NCI-H345 (cell line): ENCODE data around the gene ALKBH3.

Experiments
- DNase-seq: peaks from one replicate; lab custom pipeline; 2025; lab: John Stamatoyannopoulos, UW

ALKBH3 gene

GRCh38 chr11:43895601-43896000 is 15.0 kb downstream of the ALKBH3 start:
- DNase-seq, result no peak

GRCh38 chr11:43898574-43898973 is 17.9 kb downstream of the ALKBH3 start:
- no peak for DNase-seq

- DNase-seq, result no peak
Measured at GRCh38 chr11:43899094-43899493, 18.5 kb downstream of the ALKBH3 start.

GRCh38 chr11:43901551-43901950 is 20.9 kb downstream of the ALKBH3 start:
- DNase-seq, result no peak

- DNase-seq, result no peak
Measured at GRCh38 chr11:43903078-43903477, 22.4 kb downstream of the ALKBH3 start.

- no peak for DNase-seq
Measured at GRCh38 chr11:43903969-43904368, 23.3 kb downstream of the ALKBH3 start.

GRCh38 chr11:43904742-43905535 is 24.3 kb downstream of the ALKBH3 start:
- DNase-seq, result no peak

- DNase-seq, result no peak
Measured at GRCh38 chr11:43905813-43906241, 25.2 kb downstream of the ALKBH3 start.

GRCh38 chr11:43907028-43907975 is 26.7 kb downstream of the ALKBH3 start:
- DNase-seq, result no peak

GRCh38 chr11:43908191-43908590 is 27.6 kb downstream of the ALKBH3 start:
- no peak for DNase-seq

GRCh38 chr11:43908683-43909082 is 28.1 kb downstream of the ALKBH3 start:
- no peak for DNase-seq

- DNase-seq, result no peak
Measured at GRCh38 chr11:43913829-43914380, 33.3 kb downstream of the ALKBH3 start.

GRCh38 chr11:43914466-43914865 is 33.8 kb downstream of the ALKBH3 start:
- no peak for DNase-seq

- DNase-seq, result no peak
Measured at GRCh38 chr11:43916621-43917020, 36.0 kb downstream of the ALKBH3 start.

GRCh38 chr11:43917851-43918250 is 37.2 kb downstream of the ALKBH3 start:
- DNase-seq, result no peak

GRCh38 chr11:43918662-43919061 is 38.0 kb downstream of the ALKBH3 start:
- DNase-seq, result no peak

GRCh38 chr11:43919852-43920597 is 39.4 kb downstream of the ALKBH3 start:
- DNase-seq, result no peak

- no peak for DNase-seq
Measured at GRCh38 chr11:43920598-43921419, 40.2 kb downstream of the ALKBH3 start.

- no peak for DNase-seq
Measured at GRCh38 chr11:43921561-43922294, 41.1 kb downstream of the ALKBH3 start.

GRCh38 chr11:43922295-43922648 is 41.6 kb downstream of the ALKBH3 start:
- DNase-seq, result no peak
